ENCODE data around the gene MICAL3.

DNA sequence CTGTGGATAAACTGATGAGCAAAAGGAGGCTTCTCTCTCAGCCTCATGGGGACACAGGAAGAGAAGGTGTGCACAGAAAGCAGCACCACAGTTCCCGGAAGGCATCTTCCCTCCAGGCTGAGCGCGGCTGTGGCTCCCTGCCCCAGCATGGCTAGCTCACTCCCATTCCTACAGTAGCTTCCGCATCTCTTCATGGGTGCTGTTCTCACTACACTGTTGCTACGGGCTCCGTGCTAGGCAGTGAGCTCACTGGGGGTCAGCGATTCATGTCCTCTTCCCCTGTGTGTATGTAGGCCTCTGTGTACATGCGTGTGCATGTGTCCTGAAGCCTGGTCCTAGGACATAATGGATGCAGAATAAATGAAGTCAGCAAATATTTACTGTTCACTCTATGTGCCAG, 64.3 kb downstream of the MICAL3 start:
- TF ChIP-seq EZH2 (IDR thresholded peaks at IDR 0.05; ENCODE audit: insufficient read depth, poor library complexity, severe bottlenecking) (no peak), EZH2phosphoT487 (IDR thresholded peaks at IDR 0.05; ENCODE audit: insufficient read depth, low read depth) (no peak)

Data from GM23248 (cell line).